GM19395 (cell line): ENCODE results near the gene FUT2.
"Not testable (repeated sequence)": the region's sequence is repeated elsewhere in the genome, so short reads cannot be mapped to it uniquely, and the experiment has no call there.

ENCODE experiments used
- ATAC-seq: cut with Tn5 transposase; IDR thresholded peaks from one replicate; pipeline ENCODE4 v1.9.1; 2021; ENCODE audit warnings: mild to moderate bottlenecking, moderate library complexity; ENCODE audit not compliant: unreplicated experiment

Gene FUT2

GRCh38 chr19:48698046-48698445 is 2.3 kb downstream of the FUT2 start:
- no peak for ATAC-seq

- no peak for ATAC-seq
These were observed 6.9 kb downstream of the FUT2 start for GRCh38 chr19:48702701-48703100.

- no peak for ATAC-seq
These were observed 7.5 kb downstream of the FUT2 start for GRCh38 chr19:48703316-48703715.

GRCh38 chr19:48705431-48705830 is 9.7 kb downstream of the FUT2 start:
- ATAC-seq = no peak

- ATAC-seq = no peak
These were observed 12.7 kb downstream of the FUT2 start for GRCh38 chr19:48708471-48708870.

GRCh38 chr19:48711106-48711662 is 15.4 kb downstream of the FUT2 start:
- no peak for ATAC-seq

GRCh38 chr19:48713041-48713863 is 17.5 kb downstream of the FUT2 start:
- no peak for ATAC-seq

GRCh38 chr19:48713864-48714755 is 18.3 kb downstream of the FUT2 start:
- ATAC-seq = peak; percentile 92

GRCh38 chr19:48714759-48715675 is 19.2 kb downstream of the FUT2 start:
- ATAC-seq = no peak

GRCh38 chr19:48715681-48716171 is 20.0 kb downstream of the FUT2 start:
- no peak for ATAC-seq

- ATAC-seq = no peak
These were observed 21.0 kb downstream of the FUT2 start for GRCh38 chr19:48716562-48717291.

GRCh38 chr19:48718106-48718505 is 22.3 kb downstream of the FUT2 start:
- ATAC-seq = not testable (repeated sequence)

GRCh38 chr19:48718711-48719231 is 23.0 kb downstream of the FUT2 start:
- no peak for ATAC-seq

GRCh38 chr19:48719263-48720171 is 23.7 kb downstream of the FUT2 start, which contains the start of gene MAMSTR:
Gene MAMSTR (minus strand): TSS chr19:48719725. CDS start chr19:48719031, 694 bp downstream.
- no peak for ATAC-seq

- peak; percentile 14 for ATAC-seq
These were observed 24.5 kb downstream of the FUT2 start for GRCh38 chr19:48720251-48720612.

GRCh38 chr19:48720613-48721296 is 25.0 kb downstream of the FUT2 start:
- peak; percentile 79 for ATAC-seq

- ATAC-seq = no peak
These were observed 26.5 kb downstream of the FUT2 start for GRCh38 chr19:48722196-48722708.
